ENCODE data around the gene TMEM236. TPM values are rescaled to one million over a fixed set of nuclear protein-coding genes. Genes with fewer than 3 reads are reported as not detected.

TMEM236 gene
- total RNA-seq, 1 donor from 2014 or later: 0.49 TPM

DNA sequence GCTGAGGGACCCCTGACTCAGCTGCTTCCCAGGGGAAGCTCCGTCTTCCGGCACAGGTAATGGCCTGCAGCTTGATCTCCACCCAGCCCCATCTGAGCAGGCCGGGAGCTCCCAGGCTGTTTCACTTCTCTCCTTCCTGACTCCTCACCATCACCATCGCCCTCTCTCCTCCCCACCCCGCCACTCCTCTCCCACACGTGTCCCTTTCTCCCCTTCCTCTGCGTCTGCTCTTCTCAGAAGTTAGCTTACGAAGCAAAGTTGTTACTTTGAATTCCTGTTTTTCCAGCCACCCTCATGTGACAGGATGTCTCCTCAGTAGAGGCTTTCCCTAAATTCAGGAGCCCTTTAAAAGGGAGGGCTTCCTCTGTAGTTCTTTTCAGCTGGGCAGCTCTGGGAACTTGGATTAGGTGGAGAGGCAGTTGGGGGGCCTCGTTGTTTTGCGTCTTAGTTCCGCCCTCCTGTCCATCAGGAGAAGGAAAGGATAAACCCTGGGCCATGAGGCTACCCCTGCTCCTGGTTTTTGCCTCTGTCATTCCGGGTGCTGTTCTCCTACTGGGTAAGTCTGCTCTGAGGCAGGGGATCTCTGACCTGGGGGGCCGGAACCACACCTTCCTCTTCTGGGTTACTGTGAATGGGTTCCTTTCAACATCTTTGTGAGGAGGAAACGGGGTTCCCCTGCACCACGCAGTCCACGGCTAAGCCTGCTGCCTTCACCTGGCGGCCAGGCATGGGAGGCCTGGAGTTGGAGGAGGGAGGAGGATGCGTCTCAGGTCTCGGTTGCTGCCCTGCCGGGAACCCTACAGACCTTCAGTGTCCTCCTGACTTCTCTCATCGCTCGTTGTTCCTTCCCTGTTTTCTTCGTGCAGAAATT is 57.2 kb downstream of the TMEM236 start, which contains the start of gene MRC1:
TSS of gene MRC1 (plus strand) at position 378 of the 871 bp plus-strand sequence. CDS start at position 496, 118 bp downstream.
- peak; percentile 64 for ATAC-seq
- intact Hi-C loops (cut with DNase I): no loop called here
- no peak for DNase-seq (ENCODE audit: low spot score)

DNA sequence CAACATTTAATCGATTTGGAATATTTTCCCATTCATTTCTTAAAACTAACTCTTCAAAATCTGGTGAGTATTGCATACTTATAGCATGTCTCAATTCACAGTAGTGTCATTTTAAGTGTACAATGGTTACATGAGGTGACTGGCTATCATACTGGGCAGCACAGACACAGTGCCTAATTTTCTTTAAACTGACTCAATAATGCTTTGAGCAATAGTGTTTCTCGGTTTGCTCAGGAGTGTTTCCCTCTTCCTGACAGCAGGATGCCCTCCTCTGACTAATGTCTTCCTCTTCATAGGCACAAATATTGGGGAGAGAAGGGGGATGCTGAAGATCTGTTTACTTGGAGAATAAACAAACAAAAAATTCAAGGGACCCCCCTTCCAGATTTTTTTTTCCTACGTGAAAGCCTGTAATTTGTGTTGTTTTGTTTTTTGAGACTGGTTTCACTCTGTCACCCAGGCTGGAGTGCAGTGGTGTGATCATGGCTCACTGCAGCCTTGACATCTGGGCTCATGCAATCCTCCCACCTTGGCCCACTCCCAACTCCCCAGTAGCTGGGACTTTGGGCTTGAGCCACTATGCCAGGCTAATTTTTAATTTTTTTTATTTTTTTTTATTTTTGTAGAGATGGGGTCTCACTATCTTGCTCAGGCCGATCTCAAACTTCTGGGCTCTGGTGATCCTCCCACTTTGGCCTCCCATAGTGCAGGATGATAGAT is 59.3 kb downstream of the TMEM236 start:
- no peak for DNase-seq (ENCODE audit: low spot score)
- intact Hi-C loops (cut with DNase I): no loop called here
- no peak for ATAC-seq

DNA sequence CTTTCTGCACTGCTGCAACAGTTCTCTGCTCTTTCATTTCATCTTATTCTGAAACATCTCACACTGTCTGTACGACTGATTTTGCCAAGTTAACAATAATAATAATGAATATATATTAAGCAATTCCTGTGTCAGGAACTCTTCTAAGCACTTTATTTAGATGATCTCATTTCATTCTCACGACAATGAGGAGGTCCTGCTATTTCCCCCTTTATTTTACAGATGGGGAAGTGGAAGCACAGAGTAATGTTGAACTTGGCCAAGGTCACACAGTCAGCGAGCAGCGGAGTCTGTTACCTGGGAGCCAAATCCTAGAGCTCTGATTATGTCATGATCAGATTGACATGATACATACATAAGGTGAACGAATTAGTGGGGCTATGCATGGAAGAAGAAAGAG is 63.0 kb downstream of the TMEM236 start:
- intact Hi-C loops (cut with DNase I): no loop called here
- no peak for DNase-seq (ENCODE audit: low spot score)
- ATAC-seq: no peak

DNA sequence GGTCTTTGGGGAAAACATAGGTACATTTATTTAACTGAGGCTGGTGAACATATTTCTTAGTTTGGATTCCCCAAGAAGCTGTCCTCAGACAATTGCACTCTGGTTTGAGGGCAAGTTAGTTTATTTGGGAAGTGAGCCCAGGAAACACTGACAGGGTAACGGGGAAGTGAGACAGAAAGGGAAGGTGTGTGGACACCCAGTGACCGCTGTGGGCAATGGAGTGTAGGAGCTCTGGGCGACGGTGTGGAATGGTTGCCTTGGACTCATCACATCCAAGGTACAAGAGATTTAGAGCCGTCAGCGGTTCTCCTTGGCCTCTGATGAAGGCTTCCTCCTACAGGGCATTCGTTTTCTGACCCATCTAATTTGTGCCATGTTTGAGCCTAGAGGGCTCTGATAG is 64.2 kb downstream of the TMEM236 start:
- DNase-seq (ENCODE audit: low spot score): no peak
- intact Hi-C loops (cut with DNase I): no loop called here
- ATAC-seq: peak; percentile 41

DNA sequence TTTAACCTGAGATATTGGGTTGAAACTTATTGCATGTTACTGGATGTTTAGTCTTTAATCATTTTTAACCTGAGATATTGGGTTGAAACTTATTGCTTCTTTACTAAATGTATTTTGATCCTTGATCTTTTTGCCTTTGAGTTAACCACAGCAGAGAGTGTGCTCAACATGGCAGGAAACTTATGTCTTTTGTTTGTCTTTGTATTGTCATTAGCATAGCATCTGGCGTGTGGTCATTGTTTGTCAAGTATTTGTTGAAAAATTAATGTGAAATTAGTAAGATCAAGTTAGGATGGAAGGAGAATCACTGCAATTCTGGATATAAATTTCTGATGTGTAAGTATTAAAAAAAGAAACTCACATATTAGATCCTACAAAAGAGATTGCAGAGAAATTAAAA is 65.3 kb downstream of the TMEM236 start:
- DNase-seq (ENCODE audit: low spot score): no peak
- no peak for ATAC-seq
- intact Hi-C loops (cut with DNase I): no loop called here

DNA sequence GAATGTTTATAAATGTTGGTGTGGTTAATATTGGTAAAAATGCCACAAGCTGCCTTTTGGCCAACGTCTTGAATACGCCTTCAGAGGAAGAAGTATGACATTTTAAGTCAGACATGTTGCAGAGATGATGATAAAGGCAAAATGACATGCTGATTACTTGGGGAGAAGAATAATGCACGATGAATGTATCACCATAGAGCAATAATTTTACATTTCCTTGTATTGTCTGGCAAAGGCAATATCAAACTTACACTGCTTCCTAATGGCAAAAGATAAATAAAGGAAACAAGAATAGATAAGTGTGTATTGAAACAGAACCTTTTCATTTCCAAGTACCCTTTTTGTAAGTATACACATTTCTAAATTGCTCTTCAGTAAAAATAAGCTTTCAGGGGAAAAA is 65.8 kb downstream of the TMEM236 start:
- intact Hi-C loops (cut with DNase I): no loop called here
- ATAC-seq: no peak
- DNase-seq (ENCODE audit: low spot score): no peak

DNA sequence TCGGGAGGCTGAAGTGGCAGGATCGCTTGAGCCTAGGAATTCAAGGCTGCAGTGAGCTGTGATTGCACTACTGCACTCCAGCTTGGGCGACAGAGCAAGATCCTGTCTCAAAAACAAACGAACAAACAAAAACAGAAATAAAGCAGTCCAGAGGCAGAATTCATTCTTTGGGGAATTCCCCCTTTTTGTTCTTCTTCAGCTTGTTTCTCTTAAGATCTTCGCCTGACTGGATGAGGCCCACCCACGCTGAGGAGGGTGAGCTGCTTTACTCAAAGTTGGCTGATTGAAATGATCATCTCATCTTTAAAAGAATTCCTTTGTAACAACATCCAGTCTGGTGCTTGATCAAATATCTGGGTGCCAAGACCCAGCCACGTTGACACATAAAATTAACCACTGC is 67.8 kb downstream of the TMEM236 start:
- no peak for DNase-seq (ENCODE audit: low spot score)
- intact Hi-C loops (cut with DNase I): no loop called here
- no peak for ATAC-seq

DNA sequence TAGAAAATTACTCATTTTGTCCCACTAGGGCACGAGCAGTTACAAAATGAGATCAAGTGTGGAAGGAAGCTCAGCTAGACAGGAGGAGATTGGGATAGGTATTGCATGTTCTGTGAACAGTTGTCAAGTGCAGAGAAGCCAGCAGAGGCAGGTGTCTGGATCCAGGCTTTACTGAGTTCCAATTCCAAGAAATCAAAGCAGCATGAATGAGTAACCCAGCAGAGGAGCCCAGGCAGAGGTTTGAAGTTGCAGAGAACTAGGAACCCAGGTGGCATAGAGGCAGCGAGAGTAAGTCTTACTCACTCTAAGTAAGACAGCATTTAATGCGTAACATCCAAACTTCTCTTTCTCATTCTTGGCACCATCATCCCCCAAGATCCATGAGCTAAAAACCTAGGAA is 68.9 kb downstream of the TMEM236 start:
- ATAC-seq: no peak
- intact Hi-C loops (cut with DNase I): no loop called here
- DNase-seq (ENCODE audit: low spot score): no peak

DNA sequence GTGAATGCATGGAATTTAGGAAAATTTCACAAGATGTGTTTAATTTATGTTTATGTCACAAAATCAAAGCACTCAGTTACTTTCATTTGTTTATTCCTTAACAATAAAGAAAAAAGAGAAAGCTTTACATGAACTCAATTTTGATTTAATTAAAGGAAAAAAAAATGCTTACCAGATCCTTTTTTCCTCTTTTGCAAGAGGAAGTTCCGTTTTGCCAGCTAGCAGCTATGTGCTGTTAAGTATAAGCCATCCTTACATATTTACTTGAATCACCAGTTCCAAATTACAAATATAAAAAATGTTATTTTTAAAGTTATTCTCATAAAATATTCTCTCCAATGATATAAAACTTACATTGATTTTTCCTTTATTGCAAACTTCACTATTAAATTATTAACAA is 69.9 kb downstream of the TMEM236 start:
- no peak for DNase-seq (ENCODE audit: low spot score)
- ATAC-seq: no peak
- intact Hi-C loops (cut with DNase I): no loop called here

DNA sequence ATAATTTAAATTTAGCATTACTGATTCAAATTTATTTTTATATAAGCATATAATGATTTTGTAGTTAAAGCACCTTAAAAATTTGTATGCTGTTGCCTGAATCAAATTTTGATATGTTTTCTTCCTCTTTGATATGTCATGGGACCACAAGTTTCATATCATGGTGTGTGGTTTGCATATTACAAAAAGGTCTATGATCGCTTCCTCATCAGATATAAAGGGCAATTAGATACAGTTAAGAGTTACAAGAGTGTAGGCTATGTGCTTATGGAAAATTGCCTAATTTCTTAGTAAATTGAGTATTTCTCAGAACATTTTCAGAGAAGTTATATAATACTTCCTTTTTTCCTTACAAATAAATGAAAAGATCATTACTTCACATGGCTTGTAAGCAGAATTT is 79.3 kb downstream of the TMEM236 start:
- intact Hi-C loops (cut with DNase I): no loop called here
- DNase-seq (ENCODE audit: low spot score) (no peak), ATAC-seq (no peak)

DNA sequence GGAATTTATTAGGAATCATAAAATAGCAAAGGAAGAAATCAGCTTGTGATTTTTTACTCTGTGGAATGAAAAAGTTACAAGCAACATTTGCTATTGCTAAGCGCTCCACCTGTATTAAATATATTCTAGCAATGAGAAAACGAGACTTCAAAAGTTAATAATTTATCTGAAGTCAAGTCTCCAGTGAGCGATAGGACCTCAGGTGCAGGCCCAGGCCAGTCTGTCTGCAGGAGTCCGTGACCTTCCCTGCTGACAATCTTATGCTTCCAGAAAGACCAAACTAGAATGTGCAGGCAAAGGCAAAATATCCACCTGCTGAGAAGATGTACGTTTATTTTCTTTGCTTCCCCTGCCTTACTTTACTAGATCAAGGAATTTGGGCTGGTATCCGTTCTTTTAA is 79.9 kb downstream of the TMEM236 start:
- intact Hi-C loops (cut with DNase I): no loop called here
- ATAC-seq (no peak), DNase-seq (ENCODE audit: low spot score) (no peak)

DNA sequence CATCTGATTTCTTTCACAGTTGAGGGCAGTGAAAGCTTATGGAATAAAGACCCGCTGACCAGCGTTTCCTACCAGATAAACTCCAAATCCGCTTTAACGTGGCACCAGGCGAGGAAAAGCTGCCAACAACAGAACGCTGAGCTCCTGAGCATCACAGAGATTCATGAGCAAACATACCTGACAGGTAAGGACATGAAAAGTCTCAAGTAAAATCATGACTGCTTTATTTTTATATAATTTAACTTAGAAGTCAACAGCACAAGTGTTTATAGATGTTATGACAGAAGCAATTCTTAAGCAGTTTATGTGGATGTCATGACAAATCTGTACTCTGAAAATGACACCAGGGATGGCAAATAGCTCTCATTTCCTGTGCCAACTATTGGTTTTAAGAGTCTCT is 81.7 kb downstream of the TMEM236 start:
- intact Hi-C loops (cut with DNase I): no loop called here
- no peak for ATAC-seq
- no peak for DNase-seq (ENCODE audit: low spot score)

DNA sequence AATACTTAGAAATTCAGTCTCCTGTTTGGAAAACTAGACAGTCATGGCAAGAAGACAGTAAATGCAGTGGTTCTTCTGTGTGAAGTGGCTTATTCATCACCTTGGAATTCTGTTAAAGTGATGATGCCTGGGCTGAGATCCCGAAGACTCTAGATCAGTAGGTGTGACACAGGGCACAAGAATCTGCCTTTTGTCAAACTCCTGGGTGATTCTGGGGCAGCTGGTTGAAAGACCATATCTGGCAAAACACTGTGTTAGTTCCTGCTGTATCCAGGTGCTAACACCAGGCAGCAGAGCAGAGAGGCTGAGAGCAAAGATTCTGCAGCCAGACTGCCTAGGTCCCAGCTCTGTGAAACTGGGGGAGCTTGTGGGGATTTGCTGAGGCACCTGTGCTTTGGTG is 83.7 kb downstream of the TMEM236 start:
- intact Hi-C loops (cut with DNase I): no loop called here
- DNase-seq (ENCODE audit: low spot score) (no peak), ATAC-seq (no peak)

DNA sequence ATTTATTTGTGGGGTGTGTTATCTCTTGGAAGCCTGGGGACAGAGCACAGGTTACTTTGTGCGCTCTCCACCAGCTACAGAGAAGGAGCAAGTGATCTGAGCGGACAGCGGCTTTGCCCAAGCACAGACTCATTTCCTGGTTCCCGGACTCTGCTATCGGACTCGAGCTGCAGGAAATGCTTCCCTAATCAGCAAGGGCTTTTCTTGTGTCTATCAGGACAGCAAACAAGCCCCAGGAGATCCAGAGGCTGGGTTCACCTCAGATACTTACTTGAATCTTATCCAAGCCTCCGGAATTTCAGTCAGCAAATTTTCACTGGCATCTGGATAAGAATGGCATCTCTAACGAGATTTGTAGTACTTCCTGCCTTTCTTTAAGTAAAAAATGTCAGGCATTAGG is 84.9 kb downstream of the TMEM236 start:
- no peak for DNase-seq (ENCODE audit: low spot score)
- ATAC-seq: peak; percentile 53

DNA sequence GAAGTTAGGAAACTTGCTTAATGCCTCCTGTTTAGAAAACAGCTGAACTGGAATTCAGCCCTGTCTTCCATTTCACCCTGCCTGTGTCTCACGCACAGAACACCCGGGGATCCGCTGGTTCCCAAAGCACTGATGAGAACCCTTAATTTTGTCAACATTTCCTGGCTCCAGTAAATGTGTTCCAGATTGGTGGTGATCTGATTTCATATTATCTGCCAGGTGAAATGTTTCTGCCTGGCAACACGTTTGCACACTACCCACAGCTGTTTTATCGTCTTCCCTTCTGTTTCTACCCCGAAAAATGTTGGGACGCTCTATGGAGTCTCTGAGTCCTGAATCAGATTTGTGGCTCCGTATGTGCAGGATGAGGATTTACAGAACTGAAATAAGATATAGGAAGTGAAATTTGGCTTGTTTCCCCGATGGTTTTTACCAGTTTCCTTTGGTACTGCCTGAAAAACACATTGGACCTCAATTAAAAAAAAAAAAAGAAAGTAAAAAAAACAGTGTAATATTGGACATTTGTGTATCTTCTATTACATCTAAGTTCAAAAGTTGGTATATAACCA is 86.2 kb downstream of the TMEM236 start:
- intact Hi-C loops (cut with DNase I): no loop called here
- ATAC-seq (peak; percentile 62), DNase-seq (ENCODE audit: low spot score) (no peak)

More for the DNA sequence above, 84.9 kb downstream of the TMEM236 start:
- intact Hi-C loops (cut with DNase I): no loop called here

DNA sequence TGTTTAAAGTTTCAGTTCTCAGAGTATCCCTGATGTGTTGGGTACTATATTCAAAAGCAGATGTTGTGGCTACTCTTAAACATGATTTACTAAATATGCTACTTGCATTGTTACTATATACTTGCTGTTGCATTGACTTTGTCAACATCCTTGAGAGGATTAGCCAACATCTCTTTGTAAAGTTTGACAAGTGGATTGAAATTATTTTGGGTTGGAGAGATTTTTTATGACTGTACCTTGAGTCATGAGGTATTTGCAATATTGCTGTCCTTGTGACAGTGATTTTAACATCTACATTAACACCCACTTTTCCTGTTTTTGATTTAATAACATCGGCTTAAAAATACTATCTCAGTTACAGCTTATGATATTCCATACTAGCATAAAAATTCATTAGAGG is 89.0 kb downstream of the TMEM236 start:
- DNase-seq (ENCODE audit: low spot score) (no peak), ATAC-seq (no peak)
- intact Hi-C loops (cut with DNase I): no loop called here

DNA sequence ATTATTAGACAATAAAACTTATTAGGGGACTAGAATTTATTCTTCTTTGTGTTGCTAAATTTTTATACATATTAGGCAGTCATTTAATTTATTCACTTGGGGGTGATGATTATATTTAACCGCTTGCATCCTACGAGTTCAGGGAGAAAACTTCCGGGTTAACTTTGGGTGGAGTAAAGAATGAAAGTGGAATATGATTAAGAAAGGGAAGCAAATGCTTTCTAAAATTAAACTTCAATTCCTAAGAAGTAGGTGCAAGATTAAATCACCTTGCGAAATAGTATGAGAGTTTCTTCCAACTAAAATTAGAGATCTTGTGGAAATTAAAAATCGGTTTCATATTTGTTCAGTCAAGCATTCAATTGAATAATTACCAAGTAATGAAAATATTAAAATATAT is 90.6 kb downstream of the TMEM236 start:
- no peak for DNase-seq (ENCODE audit: low spot score)
- intact Hi-C loops (cut with DNase I): no loop called here

DNA sequence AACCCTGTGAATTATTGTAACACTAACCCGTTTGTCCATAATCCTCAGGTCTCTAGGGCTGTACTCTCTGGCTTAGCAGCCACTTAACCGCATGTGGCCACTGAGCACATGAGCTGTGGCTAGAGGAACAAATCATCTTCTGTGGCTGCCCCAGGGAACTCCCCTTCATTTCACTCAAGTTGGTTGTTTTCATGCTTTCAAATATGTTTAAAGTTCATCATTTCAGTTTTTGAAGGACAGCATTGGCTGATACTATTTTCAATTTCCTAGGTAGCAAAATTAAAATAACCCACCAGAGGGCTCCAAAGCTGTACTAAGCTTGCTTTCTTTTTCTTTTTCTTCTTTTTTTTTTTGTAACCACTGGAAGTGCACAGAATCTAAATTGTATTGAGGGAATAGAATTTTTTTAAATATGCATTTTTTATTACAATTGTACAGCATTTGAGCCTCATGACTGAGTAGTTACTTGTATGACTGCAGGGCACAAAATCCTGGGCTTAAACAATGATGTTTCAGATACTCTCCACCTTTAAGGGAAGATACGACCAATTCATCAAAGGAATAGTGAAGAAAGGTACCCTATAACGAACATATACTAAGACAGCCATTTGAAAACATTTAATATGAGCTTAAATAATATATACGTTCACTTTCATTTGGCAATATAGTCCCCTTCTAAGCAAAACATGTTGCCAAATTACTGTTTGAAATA is 95.7 kb downstream of the TMEM236 start:
- ATAC-seq (peak; percentile 20), DNase-seq (ENCODE audit: low spot score) (no peak)
- intact Hi-C loops (cut with DNase I): no loop called here

More for the DNA sequence above, 90.6 kb downstream of the TMEM236 start:
- no peak for ATAC-seq

DNA sequence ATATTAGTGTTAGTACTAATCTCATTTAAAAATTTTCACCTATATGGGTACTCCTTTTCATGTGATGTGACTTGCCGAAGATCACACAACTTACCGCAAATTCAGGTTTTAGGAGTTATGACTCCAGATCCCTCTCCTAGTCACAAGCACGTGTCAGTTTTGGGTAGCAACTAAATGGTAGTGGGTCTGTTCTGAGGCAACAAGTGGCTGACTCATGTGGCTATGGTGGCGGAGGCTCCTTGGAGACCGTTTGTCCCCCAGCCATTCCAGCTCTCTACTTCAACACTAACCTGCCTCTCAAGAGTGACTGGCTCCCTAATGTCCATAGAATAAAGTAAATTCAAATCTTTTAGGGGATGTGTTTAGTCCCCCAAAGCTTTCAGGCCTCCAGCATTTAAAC is 96.6 kb downstream of the TMEM236 start:
- intact Hi-C loops (cut with DNase I): no loop called here
- no peak for DNase-seq (ENCODE audit: low spot score)
- no peak for ATAC-seq

Data from sciatic nerve (tissue), 2 donors.